Endothelial cell of umbilical vein (primary cell): ENCODE results near the gene SETD2. TPM values are rescaled to one million over a fixed set of nuclear protein-coding genes. Genes with fewer than 3 reads are reported as not detected.

Experiments used
- BruUV-seq: library from RNA; stranded (reverse); fragments of 400-500 nt; replicated peaks from 2 replicates; lab custom pipeline; 2021; lab: Mats Ljungman, UMichigan
- CTCF ChIA-PET: fragments of 300-600, 350-600 bp; sonication (Branson Sonifier 250); formaldehyde crosslinking; loops from one replicate; lab custom pipeline; 2021; ENCODE audit warnings: antibody characterized with exemption, inconsistent platforms; lab: Charles Lee
- POLR2A ChIA-PET: fragments of 300-600, 350-600 bp; sonication (Branson Sonifier 250); formaldehyde crosslinking; loops from one replicate; lab custom pipeline; 2021; ENCODE audit warnings: antibody characterized with exemption, inconsistent platforms; lab: Charles Lee
- DNase-seq: peaks from one replicate; pipeline ENCODE4 v3.0.0-alpha.2; 2011; ENCODE audit warnings: low read depth, low spot score
- FAIRE-seq: peaks from 2 replicates; lab custom pipeline; 2011; peaks lifted over from hg19 to GRCh38; lab: Jason Lieb, UNC
- H2AFZ ChIP-seq: 2 replicates; pipeline ENCODE4 v1.6.0; 2012; ENCODE audit warnings: low read depth, low read length, control low read depth, inconsistent platforms
- H3K27ac ChIP-seq: 2 replicates; pipeline ENCODE4 v1.5.1; 2011; ENCODE audit warnings: low read depth, mild to moderate bottlenecking, control low read depth, low read length, moderate library complexity; ENCODE audit not compliant: insufficient read depth
- H3K27me3 ChIP-seq, 2 experiments: 2 replicates each; pipeline versions ENCODE4 v1.6.0 to v1.6.1; 2011; ENCODE audit warnings: low read length in 2 of 2, mixed read lengths in 1 of 2; ENCODE audit not compliant: control insufficient read depth in 2 of 2, insufficient read depth in 2 of 2
- H3K36me3 ChIP-seq, 2 experiments: 2 replicates in 1 of 2; 3 replicates in 1 of 2; pipeline ENCODE4 v1.5.1; 2011; ENCODE audit warnings: low read length in 2 of 2, mild to moderate bottlenecking in 1 of 2, moderate library complexity in 1 of 2; ENCODE audit not compliant: control insufficient read depth in 2 of 2, insufficient read depth in 2 of 2; ENCODE audit errors: extremely low read depth in 1 of 2
- H3K4me1 ChIP-seq: 3 replicates; pipeline ENCODE4 v1.5.1; 2011; ENCODE audit warnings: mild to moderate bottlenecking, low read length; ENCODE audit not compliant: control insufficient read depth, insufficient read depth; ENCODE audit errors: extremely low read depth
- H3K4me2 ChIP-seq: 2 replicates; pipeline ENCODE4 v1.6.1; 2011; ENCODE audit warnings: low read length, control low read depth, mixed read lengths; ENCODE audit not compliant: insufficient read depth
- H3K4me3 ChIP-seq, 3 experiments: fragments of 200-600 bp in 1 of 3; sonication (generic), shearing (Covaris generic) in 1 of 3; replicated peaks in 1 of 3; 2 replicates each; pipeline ENCODE4 v1.5.1; 2011 to 2016; ENCODE audit warnings: control low read depth in 3 of 3, low read length in 3 of 3, mild to moderate bottlenecking in 2 of 3, inconsistent platforms in 1 of 3, low read depth in 1 of 3, moderate library complexity in 1 of 3; ENCODE audit not compliant: insufficient read depth in 1 of 3
- H3K79me2 ChIP-seq: 2 replicates; pipeline ENCODE4 v1.6.0; 2012; ENCODE audit warnings: low read length, inconsistent platforms; ENCODE audit not compliant: control insufficient read depth, insufficient read depth
- H3K9ac ChIP-seq: replicated peaks from 2 replicates; pipeline ENCODE3; 2011; ENCODE audit warnings: low read length, control low read depth; ENCODE audit not compliant: insufficient read depth; ENCODE audit errors: extremely low read depth
- H3K9me1 ChIP-seq: replicated peaks from 3 replicates; pipeline ENCODE4 v1.6.0; 2011; ENCODE audit warnings: mild to moderate bottlenecking, low read length; ENCODE audit not compliant: control insufficient read depth, insufficient read depth; ENCODE audit errors: extremely low read depth
- H3K9me3 ChIP-seq: replicated peaks from 2 replicates; pipeline ENCODE4 v1.5.1; 2012; ENCODE audit warnings: low read length, inconsistent platforms; ENCODE audit not compliant: control insufficient read depth, insufficient read depth
- H4K20me1 ChIP-seq: replicated peaks from 2 replicates; pipeline ENCODE3; 2011; ENCODE audit warnings: mild to moderate bottlenecking, low read length; ENCODE audit not compliant: control insufficient read depth, insufficient read depth; ENCODE audit errors: extremely low read depth
- EZH2 ChIP-seq: IDR thresholded peaks from 2 replicates; pipeline ENCODE4 v1.6.1; 2012; ENCODE audit warnings: borderline replicate concordance, low read depth, mild to moderate bottlenecking, moderate library complexity, low read length, inconsistent platforms; ENCODE audit not compliant: severe bottlenecking
- GATA2 ChIP-seq: IDR thresholded peaks from 2 replicates; pipeline ENCODE4 v1.7.0; 2011; ENCODE audit warnings: low read depth, mild to moderate bottlenecking, moderate library complexity, mixed read lengths, low read length; ENCODE audit not compliant: insufficient read length, insufficient read depth
- JUN ChIP-seq: IDR thresholded peaks from 2 replicates; pipeline ENCODE4 v1.6.1; 2011; ENCODE audit warnings: borderline replicate concordance, low read depth; ENCODE audit not compliant: insufficient read length, insufficient read depth
- POLR2A ChIP-seq: IDR thresholded peaks from 2 replicates; pipeline ENCODE4 v1.6.1; 2012; ENCODE audit warnings: low read depth, mild to moderate bottlenecking, control low read depth, low read length
- POLR2AphosphoS5 ChIP-seq: IDR thresholded peaks from 2 replicates; pipeline ENCODE4 v1.6.1; 2012; ENCODE audit warnings: low read depth, mild to moderate bottlenecking, control low read depth, low read length, moderate library complexity; ENCODE audit not compliant: insufficient read depth
- dilution Hi-C: fragments of 300-500 bp; cut with MboI; formaldehyde crosslinking; loops from one replicate; pipeline ENCODE4 v1.15.0; 2019; ENCODE audit warnings: low sequenced_read_pairs; ENCODE audit not compliant: extremely low pct_ligation_motif_present
- intact Hi-C: fragments of 100-400 bp; cut with micrococcal nuclease; formaldehyde crosslinking; loops from one replicate; pipeline ENCODE4 v1.10.0; 2022
- polyA plus RNA-seq, 4 experiments: library from polyadenylated mRNA; depleted of rRNA in 3 of 4; stranded (reverse) in 3 of 4; unstranded in 1 of 4; fragments of >200 nt; gene quantifications; 2 replicates each; pipeline versions ENCODE4 v1.2.1 to v1.2.3, GENCODE V29; 2011 to 2012; ENCODE audit warnings: missing spikeins in 1 of 4
- total RNA-seq: library from RNA; stranded (reverse); gene quantifications from 2 replicates; pipeline ENCODE4 v1.2.3, GENCODE V29; 2021
- TF ChIP-seq, protein P1 (sequence below): IDR thresholded peaks from 2 replicates; pipeline ENCODE4 v1.6.1; 2011; ENCODE audit not compliant: insufficient read depth, insufficient read length
- TF ChIP-seq, protein P2 (sequence below), 2 donors: IDR thresholded peaks; 1 replicate in 1 of 2; 2 replicates in 1 of 2; pipeline ENCODE4 v1.5.1; 2011; ENCODE audit warnings: low read length in 2 of 2, mild to moderate bottlenecking in 2 of 2, moderate library complexity in 2 of 2, control low read depth in 1 of 2, inconsistent platforms in 1 of 2, low read depth in 1 of 2; ENCODE audit not compliant: insufficient read depth in 1 of 2; ENCODE audit errors: extremely low read depth in 1 of 2

The SETD2 gene
- total and polyA plus RNA-seq, 2 donors (not counting 3 experiments of a cell fraction or from before 2014, with no cell fraction given): 13.7 to 41.4 TPM

DNA sequence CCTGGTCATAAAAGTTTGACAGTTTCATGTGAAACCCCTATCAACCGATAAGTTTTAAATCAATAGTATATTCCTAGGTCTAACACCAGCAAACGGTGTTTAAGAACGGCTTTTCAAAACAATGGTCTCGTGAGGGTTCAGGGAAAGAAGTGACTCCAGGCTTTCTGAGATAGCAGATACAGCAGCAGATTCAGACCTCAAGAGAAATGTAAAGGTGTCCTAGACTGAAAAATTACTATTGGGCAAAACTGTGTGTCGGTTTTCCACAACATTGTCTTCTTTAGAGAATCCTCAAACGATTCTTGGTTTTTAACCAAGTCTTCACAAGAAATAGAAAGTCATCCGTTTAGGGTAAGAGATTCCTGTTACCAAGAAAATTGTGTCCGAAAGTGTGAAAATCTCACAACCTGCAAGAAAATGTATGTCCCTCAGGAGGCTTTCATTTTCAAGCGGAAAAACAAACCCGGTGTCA lies 1.2 kb downstream of the SETD2 start:
- Histone ChIP-seq H3K9me3 (no peaks in the 10 kb centered on the region), H3K4me1 (peaks cover 19% of the 10 kb centered on the region), H3K4me2 (peak overlapping the region; percentile 94), H3K27ac (peak overlapping the region; percentile 78), H2AFZ (peak overlapping the region; percentile 72), H3K36me3 (no peaks in the 10 kb centered on the region), H3K9ac (peak overlapping the region; percentile 93), H3K79me2 (peaks cover 77% of the 10 kb centered on the region), H3K9me1 (no peaks in the 10 kb centered on the region), H3K27me3 (no peaks in the 10 kb centered on the region), H3K4me3 (peak overlapping the region; percentile 58 to 90 (median 88)), H4K20me1 (peaks cover 23% of the 10 kb centered on the region)
- POLR2A ChIA-PET: no interaction called here
- TSS peak; percentile 47 for BruUV-seq
- DNase-seq: peak; percentile 57
- TF ChIP-seq GATA2 (no peak), JUN (no peak), POLR2AphosphoS5 (no peak), POLR2A (no peak), EZH2 (no peak)
- TF ChIP-seq, protein P1, sequence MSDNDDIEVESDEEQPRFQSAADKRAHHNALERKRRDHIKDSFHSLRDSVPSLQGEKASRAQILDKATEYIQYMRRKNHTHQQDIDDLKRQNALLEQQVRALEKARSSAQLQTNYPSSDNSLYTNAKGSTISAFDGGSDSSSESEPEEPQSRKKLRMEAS: no peak
- TF ChIP-seq, protein P2, sequence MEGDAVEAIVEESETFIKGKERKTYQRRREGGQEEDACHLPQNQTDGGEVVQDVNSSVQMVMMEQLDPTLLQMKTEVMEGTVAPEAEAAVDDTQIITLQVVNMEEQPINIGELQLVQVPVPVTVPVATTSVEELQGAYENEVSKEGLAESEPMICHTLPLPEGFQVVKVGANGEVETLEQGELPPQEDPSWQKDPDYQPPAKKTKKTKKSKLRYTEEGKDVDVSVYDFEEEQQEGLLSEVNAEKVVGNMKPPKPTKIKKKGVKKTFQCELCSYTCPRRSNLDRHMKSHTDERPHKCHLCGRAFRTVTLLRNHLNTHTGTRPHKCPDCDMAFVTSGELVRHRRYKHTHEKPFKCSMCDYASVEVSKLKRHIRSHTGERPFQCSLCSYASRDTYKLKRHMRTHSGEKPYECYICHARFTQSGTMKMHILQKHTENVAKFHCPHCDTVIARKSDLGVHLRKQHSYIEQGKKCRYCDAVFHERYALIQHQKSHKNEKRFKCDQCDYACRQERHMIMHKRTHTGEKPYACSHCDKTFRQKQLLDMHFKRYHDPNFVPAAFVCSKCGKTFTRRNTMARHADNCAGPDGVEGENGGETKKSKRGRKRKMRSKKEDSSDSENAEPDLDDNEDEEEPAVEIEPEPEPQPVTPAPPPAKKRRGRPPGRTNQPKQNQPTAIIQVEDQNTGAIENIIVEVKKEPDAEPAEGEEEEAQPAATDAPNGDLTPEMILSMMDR (IDR thresholded peaks at IDR 0.05; ENCODE audit: extremely low read depth in 1 of 2, insufficient read depth in 1 of 2, low read depth in 1 of 2, low read length in 2 of 2): no peak
- CTCF ChIA-PET: interaction anchor here (1.0 kb wide), 1 partner anchor 22 kb away, joined by 3 read pairs; no protein-coding TSS in a partner anchor
- dilution Hi-C loops: no loop called here
- FAIRE-seq: peak; percentile 61
- intact Hi-C loops: loop anchor here (2.0 to 5.0 kb wide), 2 partner anchors 220 to 240 kb away; partner anchors contain the start of gene PTPN23
